Measurements from ENCODE around the gene AUNIP.

- TF ChIP-seq, protein P1, sequence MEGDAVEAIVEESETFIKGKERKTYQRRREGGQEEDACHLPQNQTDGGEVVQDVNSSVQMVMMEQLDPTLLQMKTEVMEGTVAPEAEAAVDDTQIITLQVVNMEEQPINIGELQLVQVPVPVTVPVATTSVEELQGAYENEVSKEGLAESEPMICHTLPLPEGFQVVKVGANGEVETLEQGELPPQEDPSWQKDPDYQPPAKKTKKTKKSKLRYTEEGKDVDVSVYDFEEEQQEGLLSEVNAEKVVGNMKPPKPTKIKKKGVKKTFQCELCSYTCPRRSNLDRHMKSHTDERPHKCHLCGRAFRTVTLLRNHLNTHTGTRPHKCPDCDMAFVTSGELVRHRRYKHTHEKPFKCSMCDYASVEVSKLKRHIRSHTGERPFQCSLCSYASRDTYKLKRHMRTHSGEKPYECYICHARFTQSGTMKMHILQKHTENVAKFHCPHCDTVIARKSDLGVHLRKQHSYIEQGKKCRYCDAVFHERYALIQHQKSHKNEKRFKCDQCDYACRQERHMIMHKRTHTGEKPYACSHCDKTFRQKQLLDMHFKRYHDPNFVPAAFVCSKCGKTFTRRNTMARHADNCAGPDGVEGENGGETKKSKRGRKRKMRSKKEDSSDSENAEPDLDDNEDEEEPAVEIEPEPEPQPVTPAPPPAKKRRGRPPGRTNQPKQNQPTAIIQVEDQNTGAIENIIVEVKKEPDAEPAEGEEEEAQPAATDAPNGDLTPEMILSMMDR (conservative IDR thresholded peaks at IDR 0.05 in 1 of 2, IDR thresholded peaks at IDR 0.05 in 1 of 2; ENCODE audit: extremely low read depth in 1 of 2, insufficient read depth in 1 of 2, low read depth in 1 of 2, low read length in 2 of 2): no peak
- no peak for TF ChIP-seq EZH2 (IDR thresholded peaks at IDR 0.05; ENCODE audit: borderline replicate concordance, low read length)
These were observed 5.2 kb upstream of the AUNIP start for GRCh38 chr1:25864434-25864833.
